WTC11 (cell line): ENCODE data around the gene KCNIP3.

ENCODE experiments used
- CREM ChIP-seq: sonication (generic); formaldehyde crosslinking; IDR thresholded peaks from 2 replicates; pipeline ENCODE4 v1.8.1; 2022; ENCODE audit warnings: mild to moderate bottlenecking, missing genetic modification reagents, moderate library complexity
- CTCF ChIP-seq: fragments of 200-600 bp; IDR thresholded peaks from 2 replicates; pipeline ENCODE4 v1.8.0; 2022; ENCODE audit warnings: antibody characterized with exemption

GRCh38 chr2:95325026-95325425 lies 27.9 kb downstream of the KCNIP3 start:
- TF ChIP-seq CREM (CRISPR knock-in tag): no peak
- no peak for TF ChIP-seq CTCF
